HL-60/S4 treated with phorbol 12-myristate 13-acetate at 8.2 ng/mL for 4 days and 3 days (cell line): ENCODE results near the gene LRRC31.

Experiments
- in situ Hi-C: fragments of 300-500 bp; cut with MboI; formaldehyde crosslinking; loops from 2 replicates; pipeline ENCODE4 v1.15.0; 2022; ENCODE audit warnings: low sequenced_read_pairs

LRRC31 gene

GRCh38 chr3:169864270-169864669, 5.5 kb downstream of the LRRC31 start:
- in situ Hi-C loops: no loop called here

- in situ Hi-C loops: no loop called here
Measured at GRCh38 chr3:169863458-169863899, 6.3 kb downstream of the LRRC31 start.

- in situ Hi-C loops: no loop called here
Measured at GRCh38 chr3:169861871-169862270, 7.9 kb downstream of the LRRC31 start.

- in situ Hi-C loops: no loop called here
Measured at GRCh38 chr3:169857811-169858210, 11.9 kb downstream of the LRRC31 start.

- in situ Hi-C loops: no loop called here
Measured at GRCh38 chr3:169855514-169855913, 14.2 kb downstream of the LRRC31 start.

GRCh38 chr3:169850618-169851017, 19.1 kb downstream of the LRRC31 start:
- in situ Hi-C loops: no loop called here

GRCh38 chr3:169848741-169849140, 21.0 kb downstream of the LRRC31 start:
- in situ Hi-C loops: no loop called here

GRCh38 chr3:169847896-169848295, 21.8 kb downstream of the LRRC31 start:
- in situ Hi-C loops: no loop called here

- in situ Hi-C loops: no loop called here
Measured at GRCh38 chr3:169846458-169847193, 23.1 kb downstream of the LRRC31 start.

GRCh38 chr3:169842960-169843359, 26.8 kb downstream of the LRRC31 start:
- in situ Hi-C loops: no loop called here

- in situ Hi-C loops: no loop called here
Measured at GRCh38 chr3:169841171-169841570, 28.6 kb downstream of the LRRC31 start.

GRCh38 chr3:169838511-169839030, 31.2 kb downstream of the LRRC31 start:
- in situ Hi-C loops: no loop called here

GRCh38 chr3:169836942-169837275, 32.8 kb downstream of the LRRC31 start:
- in situ Hi-C loops: no loop called here

- in situ Hi-C loops: no loop called here
Measured at GRCh38 chr3:169836078-169836941, 33.4 kb downstream of the LRRC31 start.

GRCh38 chr3:169835533-169835932, 34.2 kb downstream of the LRRC31 start:
- in situ Hi-C loops: no loop called here

GRCh38 chr3:169827712-169828111, 42.0 kb downstream of the LRRC31 start:
- in situ Hi-C loops: no loop called here

GRCh38 chr3:169825316-169825715, 44.4 kb downstream of the LRRC31 start:
- in situ Hi-C loops: no loop called here

GRCh38 chr3:169822983-169823382, 46.8 kb downstream of the LRRC31 start:
- in situ Hi-C loops: no loop called here

- in situ Hi-C loops: no loop called here
Measured at GRCh38 chr3:169822540-169822939, 47.2 kb downstream of the LRRC31 start.

- in situ Hi-C loops: no loop called here
Measured at GRCh38 chr3:169822091-169822490, 47.6 kb downstream of the LRRC31 start.

- in situ Hi-C loops: no loop called here
Measured at GRCh38 chr3:169818316-169818715, 51.4 kb downstream of the LRRC31 start.

GRCh38 chr3:169815590-169816150, 54.1 kb downstream of the LRRC31 start:
- in situ Hi-C loops: no loop called here
